Neuronal stem cell (in vitro differentiated cells): ENCODE measurements around the gene KRTAP10-9.
"Not testable (repeated sequence)": the region's sequence is repeated elsewhere in the genome, so short reads cannot be mapped to it uniquely, and the experiment has no call there.

Experiments used
- DNase-seq: peaks from one replicate; pipeline ENCODE4 v3.0.0-alpha.2; 2013; ENCODE audit warnings: low spot score
- H2AFZ ChIP-seq: one replicate; pipeline ENCODE4 v1.6.1; 2013; ENCODE audit warnings: mild to moderate bottlenecking, low read length, inconsistent platforms
- H2AK5ac ChIP-seq: 2 replicates; pipeline ENCODE4 v1.6.1; 2013; ENCODE audit warnings: low read depth, mild to moderate bottlenecking, inconsistent platforms, low read length, moderate library complexity, mixed read lengths
- H2BK120ac ChIP-seq: 2 replicates; pipeline ENCODE4 v1.6.1; 2013; ENCODE audit warnings: low read depth, mild to moderate bottlenecking, inconsistent platforms, low read length, moderate library complexity, mixed read lengths
- H2BK12ac ChIP-seq: one replicate; pipeline ENCODE4 v1.6.1; 2013; ENCODE audit warnings: low read length, inconsistent platforms
- H2BK15ac ChIP-seq: 2 replicates; pipeline ENCODE4 v1.6.1; 2013; ENCODE audit warnings: mild to moderate bottlenecking, low read length, inconsistent platforms, mixed read lengths
- H2BK5ac ChIP-seq: one replicate; pipeline ENCODE4 v1.6.1; 2013; ENCODE audit warnings: inconsistent platforms, mild to moderate bottlenecking, low read length, moderate library complexity
- H3K14ac ChIP-seq: one replicate; pipeline ENCODE4 v1.6.1; 2013; ENCODE audit warnings: low read length, inconsistent platforms
- H3K18ac ChIP-seq: 2 replicates; pipeline ENCODE4 v1.6.1; 2013; ENCODE audit warnings: low read length, inconsistent platforms
- H3K23ac ChIP-seq: 2 replicates; pipeline ENCODE4 v1.6.1; 2013; ENCODE audit warnings: low read depth, mild to moderate bottlenecking, mixed read lengths, low read length, inconsistent platforms; ENCODE audit not compliant: poor library complexity
- H3K27ac ChIP-seq: replicated peaks from 3 replicates; pipeline ENCODE4 v1.5.1; 2013; ENCODE audit warnings: low read length, inconsistent platforms
- H3K27me3 ChIP-seq, 3 experiments: 2 replicates each; pipeline ENCODE4 v1.6.1; 2013; ENCODE audit warnings: low read length in 3 of 3, mild to moderate bottlenecking in 2 of 3, inconsistent platforms in 1 of 3, low read depth in 1 of 3, mixed read lengths in 1 of 3, moderate library complexity in 1 of 3; ENCODE audit not compliant: control insufficient read depth in 3 of 3, insufficient read depth in 3 of 3
- H3K36me3 ChIP-seq, 2 donors: replicated peaks in 1 of 2; 2 replicates each; pipeline ENCODE4 v1.6.1; 2013; ENCODE audit warnings: low read length in 2 of 2; ENCODE audit not compliant: control insufficient read depth in 2 of 2, insufficient read depth in 2 of 2
- H3K4ac ChIP-seq: 2 replicates; pipeline ENCODE4 v1.6.1; 2013; ENCODE audit warnings: inconsistent platforms, mild to moderate bottlenecking, low read length, moderate library complexity
- H3K4me1 ChIP-seq, 2 donors: 1 replicate in 1 of 2; 2 replicates in 1 of 2; pipeline ENCODE4 v1.6.1; 2013; ENCODE audit warnings: low read length in 2 of 2, low read depth in 1 of 2; ENCODE audit not compliant: control insufficient read depth in 2 of 2, insufficient read depth in 1 of 2
- H3K4me2 ChIP-seq: one replicate; pipeline ENCODE4 v1.6.1; 2013; ENCODE audit warnings: mild to moderate bottlenecking, low read length, inconsistent platforms; ENCODE audit not compliant: insufficient read depth, poor library complexity, severe bottlenecking
- H3K4me3 ChIP-seq, 2 donors: 2 replicates each; pipeline ENCODE4 v1.5.1; 2013; ENCODE audit warnings: low read length in 2 of 2, mild to moderate bottlenecking in 2 of 2, inconsistent platforms in 1 of 2, moderate library complexity in 1 of 2
- H3K79me1 ChIP-seq: one replicate; pipeline ENCODE4 v1.6.1; 2013; ENCODE audit warnings: low read depth, mild to moderate bottlenecking, inconsistent platforms, low read length, moderate library complexity
- H3K9ac ChIP-seq: one replicate; pipeline ENCODE4 v1.6.1; 2013; ENCODE audit warnings: mild to moderate bottlenecking, low read depth, low read length, inconsistent platforms; ENCODE audit not compliant: poor library complexity
- H3K9me3 ChIP-seq, 2 donors: replicated peaks in 1 of 2; 2 replicates each; pipeline versions ENCODE3 to v1.6.1; 2013; ENCODE audit warnings: low read length in 2 of 2, mild to moderate bottlenecking in 2 of 2, inconsistent platforms in 1 of 2, low read depth in 1 of 2, mixed read lengths in 1 of 2, moderate library complexity in 1 of 2; ENCODE audit not compliant: control insufficient read depth in 2 of 2, insufficient read depth in 1 of 2
- H4K8ac ChIP-seq: one replicate; pipeline ENCODE4 v1.6.1; 2013; ENCODE audit warnings: low read depth, mild to moderate bottlenecking, inconsistent platforms, low read length, moderate library complexity
- H4K91ac ChIP-seq: one replicate; pipeline ENCODE4 v1.6.1; 2013; ENCODE audit warnings: low read length, low read depth, mild to moderate bottlenecking, inconsistent platforms; ENCODE audit not compliant: poor library complexity
- WGBS, 2 donors: extraction: QIAGEN DNeasy Blood & Tissue Kit; methylation state at CpG; one replicate each; pipeline ENCODE4 v1.1.7; 2013; ENCODE audit warnings: missing lambda C conversion rate in 2 of 2, mixed read lengths in 1 of 2; ENCODE audit not compliant: insufficient read length in 2 of 2, insufficient replicate concordance in 1 of 2; ENCODE audit errors: extremely low coverage in 2 of 2; 5-methylcytosine and 5-hydroxymethylcytosine counted together

Gene KRTAP10-9

GRCh38 chr21:44657635-44658540 lies 31.0 kb downstream of the KRTAP10-9 start, which contains the start of gene KRTAP12-3:
TSS of gene KRTAP12-3 (plus strand) at chr21:44657932. CDS start at chr21:44657980, 48 bp downstream.
- peak within 1 kb of the TSS; percentile 37 for H3K23ac ChIP-seq
- WGBS, 2 donors: no CpG with 5 or more reads among the region's 26 CpGs
- no peak for DNase-seq

GRCh38 chr21:44658541-44658910 lies 31.6 kb downstream of the KRTAP10-9 start:
- no peak overlapping the region for H3K18ac ChIP-seq
- no peak overlapping the region for H4K91ac ChIP-seq
- WGBS, 2 donors: no CpG with 5 or more reads among the region's 5 CpGs
- H3K14ac ChIP-seq: no peak overlapping the region
- H3K4me3 ChIP-seq: no peak overlapping the region
- H2BK15ac ChIP-seq: no peak overlapping the region
- H3K27me3 ChIP-seq: no peaks in the 10 kb centered on the region
- peaks cover 0 to 4% of the 10 kb centered on the region in 2 donors for H3K9me3 ChIP-seq
- no peaks in the 10 kb centered on the region for H3K79me1 ChIP-seq
- H3K27ac ChIP-seq: no peak overlapping the region
- H3K4ac ChIP-seq: no peak overlapping the region
- H3K9ac ChIP-seq: no peak overlapping the region
- no peak overlapping the region for H3K23ac ChIP-seq
- no peak for DNase-seq
- no peak overlapping the region for H2AFZ ChIP-seq
- H2BK120ac ChIP-seq: no peak overlapping the region
- H2BK12ac ChIP-seq: no peak overlapping the region
- peaks cover 0 to 2% of the 10 kb centered on the region in 2 donors for H3K4me1 ChIP-seq
- no peak overlapping the region for H4K8ac ChIP-seq
- no peak overlapping the region for H3K4me2 ChIP-seq
- H2BK5ac ChIP-seq: no peak overlapping the region
- no peaks in the 10 kb centered on the region for H3K36me3 ChIP-seq
- H2AK5ac ChIP-seq: no peak overlapping the region

More at GRCh38 chr21:44657635-44658540, 31.0 kb downstream of the KRTAP10-9 start, which contains the start of gene KRTAP12-3:
- Histone ChIP-seq H3K36me3 (no peaks in the 10 kb centered on the region), H3K27ac (no peak within 1 kb of the TSS), H2BK120ac (no peak within 1 kb of the TSS), H3K27me3 (no peaks in the 10 kb centered on the region), H2BK5ac (no peak within 1 kb of the TSS), H2BK12ac (peak within 1 kb of the TSS; percentile 59), H3K4ac (no peak within 1 kb of the TSS), H3K79me1 (no peaks in the 10 kb centered on the region), H3K4me1 (peaks cover 0 to 2% of the 10 kb centered on the region in 2 donors), H4K8ac (no peak within 1 kb of the TSS), H2AFZ (no peak within 1 kb of the TSS), H3K18ac (peak within 1 kb of the TSS; percentile 24), H3K14ac (no peak within 1 kb of the TSS), H3K4me2 (no peak within 1 kb of the TSS), H3K9ac (no peak within 1 kb of the TSS), H4K91ac (no peak within 1 kb of the TSS), H3K4me3 (peak within 1 kb of the TSS in 1 of 2 donors; percentile 3), H2AK5ac (no peak within 1 kb of the TSS), H3K9me3 (peaks cover 0 to 4% of the 10 kb centered on the region in 2 donors), H2BK15ac (peak within 1 kb of the TSS; percentile 63)

- Histone ChIP-seq H3K79me1 (no peaks in the 10 kb centered on the region), H3K27me3 (no peaks in the 10 kb centered on the region), H2AK5ac (no peak overlapping the region), H4K91ac (no peak overlapping the region), H2AFZ (peak overlapping the region; percentile 52), H3K4ac (no peak overlapping the region), H2BK5ac (no peak overlapping the region), H3K14ac (no peak overlapping the region), H3K36me3 (no peaks in the 10 kb centered on the region), H3K27ac (no peak overlapping the region), H3K4me2 (no peak overlapping the region), H3K4me1 (peaks cover 0 to 2% of the 10 kb centered on the region in 2 donors), H2BK15ac (no peak overlapping the region), H3K9ac (no peak overlapping the region), H3K23ac (no peak overlapping the region), H4K8ac (no peak overlapping the region), H3K4me3 (no peak overlapping the region), H2BK120ac (no peak overlapping the region), H3K18ac (no peak overlapping the region), H3K9me3 (peaks cover 3 to 4% of the 10 kb centered on the region in 2 donors), H2BK12ac (no peak overlapping the region)
- WGBS, 2 donors: no CpG with 5 or more reads among the region's 11 CpGs
- no peak for DNase-seq
These were observed 32.2 kb downstream of the KRTAP10-9 start for GRCh38 chr21:44658913-44659595.

GRCh38 chr21:44661567-44661966 lies 34.7 kb downstream of the KRTAP10-9 start:
- WGBS, 2 donors: no CpG with 5 or more reads among the region's 7 CpGs
- not testable (repeated sequence) for H3K9ac ChIP-seq, H3K27me3 ChIP-seq, DNase-seq, H3K27ac ChIP-seq, H3K18ac ChIP-seq, H3K14ac ChIP-seq, H3K4ac ChIP-seq, H4K91ac ChIP-seq, H4K8ac ChIP-seq, H2BK15ac ChIP-seq, H3K4me3 ChIP-seq, H3K4me2 ChIP-seq, H2AFZ ChIP-seq, H3K23ac ChIP-seq, H2BK5ac ChIP-seq, H3K36me3 ChIP-seq, H3K9me3 ChIP-seq, H3K4me1 ChIP-seq, H2BK12ac ChIP-seq, H2AK5ac ChIP-seq, H2BK120ac ChIP-seq, H3K79me1 ChIP-seq
